Glomerular endothelial cell (primary cell): ENCODE measurements around the gene SCG3. TPM values are rescaled to one million over a fixed set of nuclear protein-coding genes. Genes with fewer than 3 reads are reported as not detected.

Experiments used
- DNase-seq: peaks from one replicate; pipeline ENCODE4 v3.0.0-alpha.2; 2011; ENCODE audit warnings: low read depth, low spot score; ENCODE audit errors: extremely low read depth
- total RNA-seq: library from RNA; depleted of rRNA; stranded (reverse); fragments of >200 nt; gene quantifications from 2 replicates; pipeline ENCODE4 v1.2.3, GENCODE V29; 2015

Gene SCG3
- total RNA-seq, 1 donor from 2014 or later, result not detected

DNA sequence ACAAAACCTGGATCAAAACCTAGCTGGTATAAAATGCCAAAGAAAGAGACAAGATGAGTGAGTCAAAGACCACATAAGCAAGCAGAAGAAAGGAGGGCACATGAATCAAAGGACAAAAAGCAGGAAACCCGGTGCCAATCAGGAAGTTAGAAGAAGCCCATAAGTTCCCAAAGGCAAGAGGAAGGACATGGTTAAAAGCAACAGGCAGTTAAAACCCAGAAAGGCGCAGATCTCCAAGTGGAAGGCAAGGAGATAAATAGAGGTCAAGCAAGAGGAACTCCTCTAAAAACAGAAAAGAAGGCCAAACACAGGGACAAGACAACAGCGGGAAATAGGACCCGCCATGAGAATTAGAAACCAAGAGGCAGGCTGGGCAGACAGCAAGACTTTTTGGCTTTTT lies 74.5 kb downstream of the SCG3 start:
- no peak for DNase-seq

- DNase-seq, result no peak
These were observed 75.2 kb downstream of the SCG3 start for GRCh38 chr15:51756482-51756881.

DNA sequence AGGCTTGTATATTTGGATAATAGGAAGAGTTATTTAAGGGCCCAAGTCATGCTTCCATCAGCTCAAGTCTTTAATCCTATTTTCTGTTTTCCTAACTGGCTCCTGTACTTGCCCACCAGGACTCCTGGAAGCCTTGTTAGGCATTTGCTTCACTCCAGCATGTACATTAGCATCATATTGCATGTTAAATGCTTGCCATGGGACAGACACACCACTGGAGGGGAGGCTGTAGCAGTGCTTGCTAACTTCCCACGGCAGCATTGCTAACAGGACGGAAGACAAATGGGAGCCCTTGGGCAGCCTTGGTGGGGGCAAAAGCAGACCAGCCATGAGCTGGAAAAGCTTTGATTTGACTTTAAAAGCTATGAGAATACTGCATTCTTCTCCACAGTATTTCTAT lies 76.1 kb downstream of the SCG3 start:
- no peak for DNase-seq

GRCh38 chr15:51758645-51759044 lies 77.3 kb downstream of the SCG3 start:
- no peak for DNase-seq

DNA sequence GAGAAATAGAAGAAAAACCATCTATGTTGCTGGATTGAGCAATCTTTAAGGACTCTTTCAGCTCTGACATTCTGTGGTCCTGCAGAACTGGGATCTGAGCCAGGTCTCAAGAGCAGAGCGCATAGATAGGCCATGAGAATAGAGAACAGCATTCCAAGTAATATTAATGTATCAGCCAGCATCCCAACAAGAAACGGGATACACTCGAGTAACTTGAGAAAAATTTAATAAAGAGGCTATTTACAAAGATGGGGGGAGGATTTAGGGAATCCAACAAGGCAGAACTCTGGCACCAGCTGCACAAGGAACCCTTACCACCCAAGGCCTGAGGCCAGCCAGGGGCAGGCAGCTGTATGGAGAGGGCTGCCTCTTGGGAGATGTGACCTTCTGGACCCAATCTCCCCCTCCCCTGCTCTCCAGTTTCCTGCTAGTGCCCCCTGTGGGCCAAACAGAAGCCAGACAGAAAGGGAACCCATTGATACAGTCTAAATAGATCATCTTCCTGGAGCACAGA lies 78.3 kb downstream of the SCG3 start:
- no peak for DNase-seq

DNA sequence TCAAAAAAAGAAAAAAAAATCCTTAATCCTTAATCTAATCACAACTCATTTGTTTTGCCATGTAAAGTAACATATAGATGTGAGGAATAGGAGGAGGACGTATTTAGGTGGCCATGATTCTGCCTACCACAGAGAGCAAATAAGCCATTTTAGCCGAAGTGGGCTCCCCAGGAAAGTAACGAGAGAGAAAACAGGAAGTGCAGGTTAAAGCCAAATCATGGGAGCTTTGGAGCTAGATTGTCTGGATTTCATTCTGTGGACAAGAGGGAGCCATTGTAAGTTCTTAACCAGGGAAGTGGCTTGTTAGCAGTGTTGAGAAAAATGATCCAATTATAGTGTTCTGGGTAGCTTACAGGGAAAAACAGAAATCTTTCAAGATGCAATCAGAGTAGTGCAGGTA lies 79.5 kb downstream of the SCG3 start:
- no peak for DNase-seq

DNA sequence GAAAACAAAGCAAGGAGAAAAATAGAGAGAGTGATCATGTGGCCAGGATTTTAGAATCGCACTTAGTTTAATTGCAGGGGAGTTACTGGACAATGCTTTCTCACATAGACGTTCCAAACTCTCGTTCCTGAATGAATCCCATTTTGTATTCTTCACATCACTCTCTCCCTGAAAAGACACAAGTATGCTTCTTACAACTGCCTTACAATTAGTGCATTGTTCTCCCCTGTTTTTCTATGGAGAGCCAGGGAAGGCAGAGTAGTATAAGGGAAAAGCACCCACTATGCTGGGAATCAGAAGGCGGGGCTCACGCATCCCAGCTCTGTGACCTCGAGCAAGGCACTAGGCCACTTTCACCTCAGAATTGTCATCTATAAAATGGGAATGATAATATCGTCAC lies 84.4 kb downstream of the SCG3 start:
- DNase-seq, result no peak

DNA sequence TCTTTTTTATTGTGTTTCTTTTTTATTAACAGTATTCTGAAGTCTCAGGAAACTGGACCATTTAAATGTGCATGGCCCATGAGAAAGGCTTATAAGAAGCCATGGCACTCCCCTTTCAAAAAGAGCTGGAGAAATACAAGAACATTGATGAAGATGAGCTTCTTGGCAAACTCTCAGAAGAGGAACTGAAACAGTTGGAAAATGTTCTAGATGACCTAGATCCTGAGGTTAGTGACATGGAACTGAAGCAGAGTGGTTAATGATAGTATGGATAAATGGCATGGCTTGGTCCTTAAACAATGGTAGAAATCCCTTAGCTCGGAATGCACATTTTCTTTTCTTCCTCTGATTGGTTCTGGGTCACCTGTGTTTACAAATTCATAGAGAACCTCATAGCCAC lies 85.0 kb downstream of the SCG3 start:
- DNase-seq, result no peak

- DNase-seq, result no peak
These were observed 86.7 kb downstream of the SCG3 start for GRCh38 chr15:51768018-51768417.

Other genes starting within 250 kb of the SCG3 start
- 16.9 and 17.6 TPM in 2 replicates for gene DMXL2, start 58.7 kb upstream of the SCG3 start, total RNA-seq
- 11.4 and 17.1 TPM in 2 replicates for gene LYSMD2, start 56.2 kb downstream of the SCG3 start, total RNA-seq
- gene TMOD2, start 70.1 kb downstream of the SCG3 start, total RNA-seq, result 11.4 and 13.5 TPM in 2 replicates
- 37.8 and 60.4 TPM in 2 replicates for gene TMOD3, start 148.2 kb downstream of the SCG3 start, total RNA-seq